Mononuclear cell (primary cell): ENCODE measurements around the gene SIAH3. TPM values are rescaled to one million over a fixed set of nuclear protein-coding genes. Genes with fewer than 3 reads are reported as not detected.

Experiments used
- total RNA-seq: library from RNA; depleted of rRNA; stranded (reverse); fragments of >200 nt; gene quantifications from one replicate; pipeline ENCODE4 v1.2.3, GENCODE V29; 2012

The SIAH3 gene
- total RNA-seq, 1 donor, result 0.31 TPM

Other genes starting within 250 kb of the SIAH3 start
- gene ERICH6B, start 236.0 kb downstream of the SIAH3 start, total RNA-seq, result not detected
- 0.21 TPM for gene CBY2, start 149.4 kb downstream of the SIAH3 start, total RNA-seq
- gene ZC3H13, start 201.0 kb upstream of the SIAH3 start, total RNA-seq, result 26.8 TPM